Liver (tissue), 9 donors: Measurements from ENCODE around the gene CTNNA1. TPM values are rescaled to one million over a fixed set of nuclear protein-coding genes. Genes with fewer than 3 reads are reported as not detected.

Experiments used
- DNase-seq: peaks from one replicate; pipeline ENCODE4 v3.0.0-alpha.2; 2017; ENCODE audit warnings: low spot score
- H3K27ac ChIP-seq, 2 donors: one replicate each; pipeline ENCODE4 v1.7.0; 2013; ENCODE audit warnings: inconsistent platforms in 2 of 2, low read length in 2 of 2, control low read depth in 1 of 2, low read depth in 1 of 2, mild to moderate bottlenecking in 1 of 2
- H3K27me3 ChIP-seq, 4 donors: one replicate each; pipeline versions ENCODE4 v1.6.1 to v1.7.0; 2013; ENCODE audit warnings: low read length in 3 of 4, inconsistent platforms in 1 of 4, mild to moderate bottlenecking in 1 of 4, moderate library complexity in 1 of 4; ENCODE audit not compliant: control insufficient read depth in 4 of 4, insufficient read depth in 4 of 4
- H3K36me3 ChIP-seq, 4 donors: one replicate each; pipeline versions ENCODE4 v1.6.1 to v1.7.0; 2013; ENCODE audit warnings: low read length in 3 of 4, mild to moderate bottlenecking in 3 of 4, low read depth in 1 of 4, moderate library complexity in 1 of 4; ENCODE audit not compliant: control insufficient read depth in 4 of 4, insufficient read depth in 3 of 4
- H3K4me1 ChIP-seq, 4 donors: one replicate each; pipeline versions ENCODE4 v1.6.1 to v1.7.0; 2013; ENCODE audit warnings: low read length in 3 of 4, mild to moderate bottlenecking in 3 of 4, moderate library complexity in 1 of 4; ENCODE audit not compliant: control insufficient read depth in 4 of 4, insufficient read depth in 4 of 4
- H3K4me3 ChIP-seq, 3 donors: one replicate each; pipeline versions ENCODE4 v1.6.1 to v1.7.0; 2013; ENCODE audit warnings: low read length in 3 of 3, control low read depth in 1 of 3, low read depth in 1 of 3, mild to moderate bottlenecking in 1 of 3
- H3K9ac ChIP-seq, 2 donors: one replicate each; pipeline ENCODE4 v1.7.0; 2013; ENCODE audit warnings: low read length in 2 of 2, mild to moderate bottlenecking in 2 of 2, moderate library complexity in 2 of 2, control low read depth in 1 of 2, low read depth in 1 of 2
- H3K9me3 ChIP-seq, 4 donors: one replicate each; pipeline versions ENCODE4 v1.6.1 to v1.7.0; 2013; ENCODE audit warnings: low read length in 3 of 4; ENCODE audit not compliant: control insufficient read depth in 4 of 4
- FOXA2 ChIP-seq: IDR thresholded peaks from 2 replicates; pipeline ENCODE4 v1.6.1; 2016; ENCODE audit warnings: antibody characterized with exemption
- GABPA ChIP-seq, 2 donors: IDR thresholded peaks in 1 of 2; conservative IDR thresholded peaks in 1 of 2; 2 replicates each; pipeline ENCODE4 v1.6.1; 2016; ENCODE audit warnings: antibody characterized with exemption in 2 of 2, mild to moderate bottlenecking in 1 of 2, moderate library complexity in 1 of 2
- HNF4G ChIP-seq: IDR thresholded peaks from 2 replicates; pipeline ENCODE4 v1.6.1; 2016; ENCODE audit warnings: antibody characterized with exemption
- JUND ChIP-seq, 2 donors: IDR thresholded peaks; 2 replicates each; pipeline ENCODE4 v1.6.1; 2016; ENCODE audit warnings: antibody characterized with exemption in 2 of 2
- MAX ChIP-seq: IDR thresholded peaks from 2 replicates; pipeline ENCODE4 v1.6.1; 2016; ENCODE audit warnings: antibody characterized with exemption
- RAD21 ChIP-seq, 2 donors: IDR thresholded peaks; 2 replicates each; pipeline ENCODE4 v1.6.1; 2016; ENCODE audit warnings: antibody characterized with exemption in 2 of 2, mild to moderate bottlenecking in 2 of 2
- RXRA ChIP-seq, 2 donors: IDR thresholded peaks; 2 replicates each; pipeline ENCODE4 v1.6.1; 2017 to 2018; ENCODE audit warnings: antibody characterized with exemption in 2 of 2, mild to moderate bottlenecking in 1 of 2
- SP1 ChIP-seq: IDR thresholded peaks from 2 replicates; pipeline ENCODE4 v1.6.1; 2018; ENCODE audit warnings: antibody characterized with exemption, mild to moderate bottlenecking
- TAF1 ChIP-seq: conservative IDR thresholded peaks from 2 replicates; pipeline ENCODE4 v1.6.1; 2016; ENCODE audit warnings: antibody characterized with exemption, mild to moderate bottlenecking
- YY1 ChIP-seq: IDR thresholded peaks from 2 replicates; pipeline ENCODE4 v1.6.1; 2016; ENCODE audit warnings: antibody characterized with exemption, mild to moderate bottlenecking
- WGBS: extraction: QIAGEN DNeasy Blood & Tissue Kit; methylation state at CpG from one replicate; pipeline ENCODE4 v1.1.7; 2013; 5-methylcytosine and 5-hydroxymethylcytosine counted together
- polyA plus RNA-seq, 2 donors: library from polyadenylated mRNA; stranded (reverse) in 1 of 2; unstranded in 1 of 2; fragments of 200-250 nt in 1 of 2; fragments of >200 nt in 1 of 2; fragmentation: Nextera tagmentation in 1 of 2; extraction: Ambion mirVana in 1 of 2; gene quantifications; one replicate each; pipeline versions ENCODE4 v1.2.1 to v1.2.3, GENCODE V29; 2013 to 2015
- total RNA-seq, 2 donors: library from RNA; depleted of rRNA; stranded (reverse); fragments of >200 nt; gene quantifications; one replicate each; pipeline ENCODE4 v1.2.3, GENCODE V29; 2014
- TF ChIP-seq, protein P1 (sequence below): fragments of 150-350 bp; IDR thresholded peaks from 2 replicates; pipeline ENCODE4 v1.5.1; 2017; ENCODE audit warnings: improper control_type of control experiment, low read depth, low read length; ENCODE audit not compliant: missing input control
- TF ChIP-seq, protein P2 (sequence below): IDR thresholded peaks from 2 replicates; pipeline ENCODE4 v1.6.1; 2016; ENCODE audit warnings: antibody characterized with exemption, mild to moderate bottlenecking
- TF ChIP-seq, protein P3 (sequence below): IDR thresholded peaks from 2 replicates; pipeline ENCODE4 v1.6.1; 2016; ENCODE audit warnings: antibody characterized with exemption
- donor health status: healthy.
- donor health status: healthy.
- donor health status: healthy.
- donor health status: healthy.
- donor health status: healthy.

The CTNNA1 gene
- total and polyA plus RNA-seq, 4 donors = 39.9 to 150 (median 103) TPM

DNA sequence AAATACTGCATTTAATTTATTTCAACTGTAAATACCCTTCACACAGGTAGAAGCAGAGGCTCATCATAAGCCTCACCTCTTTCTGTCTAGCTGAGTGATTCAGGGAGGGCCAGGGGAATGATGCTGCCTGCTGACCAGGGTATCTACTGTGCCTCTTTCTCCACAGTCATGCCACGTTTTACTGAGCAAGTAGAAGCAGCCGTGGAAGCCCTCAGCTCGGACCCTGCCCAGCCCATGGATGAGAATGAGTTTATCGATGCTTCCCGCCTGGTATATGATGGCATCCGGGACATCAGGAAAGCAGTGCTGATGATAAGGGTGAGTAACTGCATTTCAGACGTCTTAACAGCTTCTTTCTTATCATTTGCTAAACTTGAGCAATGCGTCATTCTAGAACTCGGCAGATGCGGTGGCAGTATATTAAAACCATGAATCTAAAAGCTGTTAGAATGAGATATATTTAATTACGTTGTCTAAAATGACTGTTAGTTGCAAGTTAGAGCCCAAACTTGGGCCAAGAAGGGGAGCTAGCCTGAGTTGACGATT lies 171.9 kb downstream of the CTNNA1 start:
- Histone ChIP-seq H3K27ac (no peak overlapping the region), H3K27me3 (no peaks in the 10 kb centered on the region), H3K9ac (no peak overlapping the region), H3K4me3 (no peak overlapping the region), H3K4me1 (peaks cover 0 to 12% (median 9%) of the 10 kb centered on the region in 4 donors), H3K9me3 (no peaks in the 10 kb centered on the region), H3K36me3 (peaks cover 9 to 37% (median 20%) of the 10 kb centered on the region in 4 donors)
- no peak for DNase-seq
- TF ChIP-seq JUND (IDR thresholded peaks at IDR 0.05) = no peak
- TF ChIP-seq FOXA2 = no peak
- no peak for TF ChIP-seq YY1
- TF ChIP-seq, protein P1, sequence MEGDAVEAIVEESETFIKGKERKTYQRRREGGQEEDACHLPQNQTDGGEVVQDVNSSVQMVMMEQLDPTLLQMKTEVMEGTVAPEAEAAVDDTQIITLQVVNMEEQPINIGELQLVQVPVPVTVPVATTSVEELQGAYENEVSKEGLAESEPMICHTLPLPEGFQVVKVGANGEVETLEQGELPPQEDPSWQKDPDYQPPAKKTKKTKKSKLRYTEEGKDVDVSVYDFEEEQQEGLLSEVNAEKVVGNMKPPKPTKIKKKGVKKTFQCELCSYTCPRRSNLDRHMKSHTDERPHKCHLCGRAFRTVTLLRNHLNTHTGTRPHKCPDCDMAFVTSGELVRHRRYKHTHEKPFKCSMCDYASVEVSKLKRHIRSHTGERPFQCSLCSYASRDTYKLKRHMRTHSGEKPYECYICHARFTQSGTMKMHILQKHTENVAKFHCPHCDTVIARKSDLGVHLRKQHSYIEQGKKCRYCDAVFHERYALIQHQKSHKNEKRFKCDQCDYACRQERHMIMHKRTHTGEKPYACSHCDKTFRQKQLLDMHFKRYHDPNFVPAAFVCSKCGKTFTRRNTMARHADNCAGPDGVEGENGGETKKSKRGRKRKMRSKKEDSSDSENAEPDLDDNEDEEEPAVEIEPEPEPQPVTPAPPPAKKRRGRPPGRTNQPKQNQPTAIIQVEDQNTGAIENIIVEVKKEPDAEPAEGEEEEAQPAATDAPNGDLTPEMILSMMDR = no peak
- 94% methylated on average over 12 of the region's 12 CpGs for WGBS

GRCh38 chr5:138926257-138926656 lies 173.0 kb downstream of the CTNNA1 start:
- no peaks in the 10 kb centered on the region for H3K27me3 ChIP-seq
- no peak overlapping the region for H3K4me3 ChIP-seq
- no peak overlapping the region for H3K27ac ChIP-seq
- TF ChIP-seq TAF1 (no peak), RAD21 (IDR thresholded peaks at IDR 0.05) (no peak), SP1 (no peak), MAX (no peak), RXRA (IDR thresholded peaks at IDR 0.05) (no peak), JUND (IDR thresholded peaks at IDR 0.05) (no peak), HNF4G (no peak), FOXA2 (no peak), GABPA (IDR thresholded peaks at IDR 0.05 in 1 of 2, conservative IDR thresholded peaks at IDR 0.05 in 1 of 2) (no peak)
- TF ChIP-seq, protein P2, sequence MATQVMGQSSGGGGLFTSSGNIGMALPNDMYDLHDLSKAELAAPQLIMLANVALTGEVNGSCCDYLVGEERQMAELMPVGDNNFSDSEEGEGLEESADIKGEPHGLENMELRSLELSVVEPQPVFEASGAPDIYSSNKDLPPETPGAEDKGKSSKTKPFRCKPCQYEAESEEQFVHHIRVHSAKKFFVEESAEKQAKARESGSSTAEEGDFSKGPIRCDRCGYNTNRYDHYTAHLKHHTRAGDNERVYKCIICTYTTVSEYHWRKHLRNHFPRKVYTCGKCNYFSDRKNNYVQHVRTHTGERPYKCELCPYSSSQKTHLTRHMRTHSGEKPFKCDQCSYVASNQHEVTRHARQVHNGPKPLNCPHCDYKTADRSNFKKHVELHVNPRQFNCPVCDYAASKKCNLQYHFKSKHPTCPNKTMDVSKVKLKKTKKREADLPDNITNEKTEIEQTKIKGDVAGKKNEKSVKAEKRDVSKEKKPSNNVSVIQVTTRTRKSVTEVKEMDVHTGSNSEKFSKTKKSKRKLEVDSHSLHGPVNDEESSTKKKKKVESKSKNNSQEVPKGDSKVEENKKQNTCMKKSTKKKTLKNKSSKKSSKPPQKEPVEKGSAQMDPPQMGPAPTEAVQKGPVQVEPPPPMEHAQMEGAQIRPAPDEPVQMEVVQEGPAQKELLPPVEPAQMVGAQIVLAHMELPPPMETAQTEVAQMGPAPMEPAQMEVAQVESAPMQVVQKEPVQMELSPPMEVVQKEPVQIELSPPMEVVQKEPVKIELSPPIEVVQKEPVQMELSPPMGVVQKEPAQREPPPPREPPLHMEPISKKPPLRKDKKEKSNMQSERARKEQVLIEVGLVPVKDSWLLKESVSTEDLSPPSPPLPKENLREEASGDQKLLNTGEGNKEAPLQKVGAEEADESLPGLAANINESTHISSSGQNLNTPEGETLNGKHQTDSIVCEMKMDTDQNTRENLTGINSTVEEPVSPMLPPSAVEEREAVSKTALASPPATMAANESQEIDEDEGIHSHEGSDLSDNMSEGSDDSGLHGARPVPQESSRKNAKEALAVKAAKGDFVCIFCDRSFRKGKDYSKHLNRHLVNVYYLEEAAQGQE = no peak
- TF ChIP-seq, protein P3, sequence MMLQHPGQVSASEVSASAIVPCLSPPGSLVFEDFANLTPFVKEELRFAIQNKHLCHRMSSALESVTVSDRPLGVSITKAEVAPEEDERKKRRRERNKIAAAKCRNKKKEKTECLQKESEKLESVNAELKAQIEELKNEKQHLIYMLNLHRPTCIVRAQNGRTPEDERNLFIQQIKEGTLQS = no peak
- no peak for DNase-seq
- no peaks in the 10 kb centered on the region for H3K9me3 ChIP-seq
- H3K4me1 ChIP-seq = peaks cover 0 to 12% (median 9%) of the 10 kb centered on the region in 4 donors
- 97% methylated on average over 11 of the region's 11 CpGs for WGBS
- H3K36me3 ChIP-seq = peaks cover 16 to 48% (median 29%) of the 10 kb centered on the region in 4 donors
- H3K9ac ChIP-seq = no peak overlapping the region
